HEK293 (cell line): Measurements from ENCODE around the gene AKT1.

Source experiments
- IKZF3 ChIP-seq: fragments of 450-650 bp; IDR thresholded peaks from 2 replicates; pipeline ENCODE4 v1.5.0; 2018; ENCODE audit warnings: missing biosample characterization, mild to moderate bottlenecking, missing genetic modification characterization, moderate library complexity
- INSM2 ChIP-seq: fragments of 450-650 bp; formaldehyde crosslinking; IDR thresholded peaks from 2 replicates; pipeline ENCODE4 v1.5.1; 2016; ENCODE audit warnings: missing biosample characterization, missing genetic modification characterization
- KLF8 ChIP-seq: fragments of 450-650 bp; formaldehyde crosslinking; IDR thresholded peaks from 2 replicates; pipeline ENCODE4 v1.5.1; 2016; ENCODE audit warnings: missing biosample characterization, missing genetic modification characterization
- PRDM2 ChIP-seq: fragments of 450-650 bp; formaldehyde crosslinking; IDR thresholded peaks from 2 replicates; pipeline ENCODE4 v1.5.1; 2016; ENCODE audit warnings: missing biosample characterization, missing genetic modification characterization, borderline replicate concordance
- ZBTB10 ChIP-seq: fragments of 450-650 bp; formaldehyde crosslinking; IDR thresholded peaks from 2 replicates; pipeline ENCODE4 v1.5.1; 2016; ENCODE audit warnings: missing biosample characterization, missing genetic modification characterization
- ZFHX2 ChIP-seq: fragments of 450-650 bp; formaldehyde crosslinking; conservative IDR thresholded peaks from 2 replicates; pipeline ENCODE4 v1.5.1; 2016; ENCODE audit warnings: missing biosample characterization, missing genetic modification characterization
- ZNF112 ChIP-seq: fragments of 450-650 bp; formaldehyde crosslinking; IDR thresholded peaks from 2 replicates; pipeline ENCODE4 v1.5.0; 2017; ENCODE audit warnings: missing biosample characterization, missing genetic modification characterization
- ZNF16 ChIP-seq: fragments of 450-650 bp; formaldehyde crosslinking; IDR thresholded peaks from 2 replicates; pipeline ENCODE4 v1.5.1; 2016; ENCODE audit warnings: low read depth, missing biosample characterization, missing genetic modification characterization
- ZNF174 ChIP-seq: fragments of 450-650 bp; formaldehyde crosslinking; IDR thresholded peaks from 2 replicates; pipeline ENCODE4 v1.5.0; 2017; ENCODE audit warnings: missing biosample characterization, mild to moderate bottlenecking, missing genetic modification characterization
- ZNF341 ChIP-seq: fragments of 450-650 bp; formaldehyde crosslinking; IDR thresholded peaks from 2 replicates; pipeline ENCODE4; 2016; ENCODE audit warnings: low read depth, missing biosample characterization, missing genetic modification characterization
- ZNF473 ChIP-seq: fragments of 450-650 bp; formaldehyde crosslinking; IDR thresholded peaks from 2 replicates; pipeline ENCODE4 v1.5.1; 2017; ENCODE audit warnings: missing biosample characterization, missing genetic modification characterization
- ZNF621 ChIP-seq: fragments of 450-650 bp; formaldehyde crosslinking; IDR thresholded peaks from 2 replicates; pipeline ENCODE4 v1.5.1; 2017; ENCODE audit warnings: missing biosample characterization, missing genetic modification characterization
- ZNF624 ChIP-seq: fragments of 450-650 bp; formaldehyde crosslinking; IDR thresholded peaks from 2 replicates; pipeline ENCODE4 v1.5.1; 2017; ENCODE audit warnings: missing biosample characterization, missing genetic modification characterization
- ZNF654 ChIP-seq: fragments of 450-650 bp; formaldehyde crosslinking; IDR thresholded peaks from 2 replicates; pipeline ENCODE4 v1.5.1; 2016; ENCODE audit warnings: low read depth, missing biosample characterization, missing genetic modification characterization
- ZSCAN18 ChIP-seq: fragments of 450-650 bp; formaldehyde crosslinking; IDR thresholded peaks from 2 replicates; pipeline ENCODE4 v1.5.1; 2016; ENCODE audit warnings: missing biosample characterization, missing genetic modification characterization
- TF ChIP-seq, protein P1 (sequence below): fragments of 450-650 bp; formaldehyde crosslinking; IDR thresholded peaks from 2 replicates; pipeline ENCODE4 v1.5.1; 2017; ENCODE audit warnings: missing biosample characterization, missing genetic modification characterization

The AKT1 gene

GRCh38 chr14:104773505-104774452 lies 21.8 kb downstream of the AKT1 start (continued):
- TF ChIP-seq KLF8 (tag by site-specific recombination) (no peak; the same call in 1 of the 2 replicates), IKZF3 (tag by site-specific recombination) (no peak), ZBTB10 (tag by site-specific recombination) (no peak), ZSCAN18 (tag by site-specific recombination) (no peak), ZNF341 (tag by site-specific recombination) (peak; percentile 38; the same call in 1 of the 2 replicates), ZNF621 (no peak), ZNF473 (tag by site-specific recombination) (no peak), ZNF624 (tag by site-specific recombination) (no peak), ZFHX2 (0 out of 2 replicates have a peak, but pooled peaks have one; percentile 39), PRDM2 (tag by site-specific recombination) (no peak), ZNF174 (no peak), ZNF112 (tag by site-specific recombination) (no peak), ZNF654 (no peak), ZNF16 (tag by site-specific recombination) (no peak), INSM2 (no peak)
- TF ChIP-seq, protein P1, sequence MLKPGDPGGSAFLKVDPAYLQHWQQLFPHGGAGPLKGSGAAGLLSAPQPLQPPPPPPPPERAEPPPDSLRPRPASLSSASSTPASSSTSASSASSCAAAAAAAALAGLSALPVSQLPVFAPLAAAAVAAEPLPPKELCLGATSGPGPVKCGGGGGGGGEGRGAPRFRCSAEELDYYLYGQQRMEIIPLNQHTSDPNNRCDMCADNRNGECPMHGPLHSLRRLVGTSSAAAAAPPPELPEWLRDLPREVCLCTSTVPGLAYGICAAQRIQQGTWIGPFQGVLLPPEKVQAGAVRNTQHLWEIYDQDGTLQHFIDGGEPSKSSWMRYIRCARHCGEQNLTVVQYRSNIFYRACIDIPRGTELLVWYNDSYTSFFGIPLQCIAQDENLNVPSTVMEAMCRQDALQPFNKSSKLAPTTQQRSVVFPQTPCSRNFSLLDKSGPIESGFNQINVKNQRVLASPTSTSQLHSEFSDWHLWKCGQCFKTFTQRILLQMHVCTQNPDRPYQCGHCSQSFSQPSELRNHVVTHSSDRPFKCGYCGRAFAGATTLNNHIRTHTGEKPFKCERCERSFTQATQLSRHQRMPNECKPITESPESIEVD: no peak
